ENCODE measurements around the gene PKP1. TPM values are rescaled to one million over a fixed set of nuclear protein-coding genes. Genes with fewer than 3 reads are reported as not detected.

Gene PKP1
- total RNA-seq, 1 donor = not detected

DNA sequence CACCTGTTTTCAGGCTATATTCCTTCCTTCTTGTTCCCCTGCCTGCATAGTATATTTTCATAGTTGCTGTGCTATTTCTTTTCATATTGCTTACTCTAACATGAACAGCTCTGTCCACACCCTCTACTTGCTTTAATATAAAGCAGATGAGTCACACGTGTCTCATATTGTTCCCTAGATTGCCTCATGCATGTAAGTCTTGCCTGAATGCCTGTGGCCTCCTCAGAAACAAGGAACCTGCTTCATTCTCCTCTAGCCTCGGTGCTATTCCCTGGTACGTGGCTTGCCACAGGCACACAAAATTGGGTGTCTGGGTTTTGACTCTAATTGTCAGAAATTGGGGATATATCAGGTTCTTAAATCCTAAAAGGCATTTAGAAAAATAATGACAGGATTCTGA, 16.5 kb upstream of the PKP1 start:
- no peak overlapping the region for H3K4me3 ChIP-seq (ENCODE audit: low read length)
- H3K27me3 ChIP-seq (ENCODE audit: insufficient read depth, low read length) = no peaks in the 10 kb centered on the region
- H3K4me1 ChIP-seq (ENCODE audit: insufficient read depth, low read length) = no peaks in the 10 kb centered on the region
- no peaks in the 10 kb centered on the region for H3K9me3 ChIP-seq (ENCODE audit: low read depth, low read length)

DNA sequence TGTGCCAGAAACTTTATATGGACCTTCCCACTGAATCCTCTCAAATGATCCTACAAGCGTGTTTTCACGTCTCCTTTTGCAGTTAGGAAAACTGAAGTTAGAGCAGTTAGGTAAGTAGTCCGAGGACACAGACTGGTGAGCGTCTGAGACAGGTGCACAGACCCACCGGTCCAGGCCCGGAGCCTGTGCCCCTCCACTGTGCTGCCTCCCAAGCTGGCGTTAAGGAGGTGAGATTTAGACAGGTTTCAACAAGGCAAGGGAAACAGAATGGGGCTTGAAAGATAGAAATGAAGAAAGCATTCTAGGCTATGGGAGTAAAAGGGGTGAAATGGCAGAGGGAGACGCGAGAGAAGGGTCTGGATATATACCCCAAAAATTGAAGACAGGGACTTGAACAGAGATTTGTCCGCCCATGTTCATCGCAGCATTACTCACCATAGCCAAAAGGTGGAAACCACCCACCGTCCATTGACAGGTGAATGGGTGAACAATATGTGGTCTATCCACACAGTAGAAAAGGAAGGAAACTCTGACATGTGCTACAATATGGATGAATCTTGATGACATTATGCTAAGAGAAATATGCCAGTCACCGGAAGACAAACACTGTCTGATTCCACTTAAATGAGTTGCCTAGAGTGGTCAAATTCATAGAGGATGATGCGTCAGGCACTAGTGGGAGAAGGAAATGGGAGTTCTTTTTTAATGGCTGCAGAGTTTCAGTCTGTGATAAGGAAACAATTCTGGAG, 15.7 kb upstream of the PKP1 start:
- no peaks in the 10 kb centered on the region for H3K9me3 ChIP-seq (ENCODE audit: low read depth, low read length)
- no peak overlapping the region for H3K4me3 ChIP-seq (ENCODE audit: low read length)
- H3K27me3 ChIP-seq (ENCODE audit: insufficient read depth, low read length) = no peaks in the 10 kb centered on the region
- no peaks in the 10 kb centered on the region for H3K4me1 ChIP-seq (ENCODE audit: insufficient read depth, low read length)

DNA sequence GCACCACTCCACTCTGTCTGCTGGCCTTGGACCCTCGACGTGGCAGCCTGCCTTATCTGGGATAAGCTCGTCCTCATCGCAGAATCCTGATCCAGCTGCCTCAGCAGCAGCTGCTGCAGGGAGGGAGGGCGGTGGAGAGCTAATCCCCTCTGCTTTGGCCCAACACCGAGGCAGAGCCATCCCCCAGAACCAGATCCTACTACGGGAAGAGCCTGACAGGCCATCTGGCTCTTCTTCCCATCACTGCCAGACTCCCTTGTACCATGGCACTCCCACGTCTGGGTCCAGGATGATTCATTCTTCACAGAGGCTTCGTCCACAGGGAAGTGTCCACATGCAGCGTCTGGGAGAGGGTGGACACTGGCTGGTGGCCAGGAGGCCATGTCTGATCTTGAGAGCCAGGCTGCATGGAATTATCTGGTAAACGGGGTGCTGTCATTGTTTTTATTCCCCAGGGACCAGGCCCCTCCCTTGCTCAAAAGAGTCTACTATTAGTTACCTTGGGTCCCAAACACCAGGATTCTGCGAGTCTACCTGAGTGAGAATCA, 14.6 kb upstream of the PKP1 start:
- H3K27me3 ChIP-seq (ENCODE audit: insufficient read depth, low read length) = no peaks in the 10 kb centered on the region
- no peaks in the 10 kb centered on the region for H3K9me3 ChIP-seq (ENCODE audit: low read depth, low read length)

DNA sequence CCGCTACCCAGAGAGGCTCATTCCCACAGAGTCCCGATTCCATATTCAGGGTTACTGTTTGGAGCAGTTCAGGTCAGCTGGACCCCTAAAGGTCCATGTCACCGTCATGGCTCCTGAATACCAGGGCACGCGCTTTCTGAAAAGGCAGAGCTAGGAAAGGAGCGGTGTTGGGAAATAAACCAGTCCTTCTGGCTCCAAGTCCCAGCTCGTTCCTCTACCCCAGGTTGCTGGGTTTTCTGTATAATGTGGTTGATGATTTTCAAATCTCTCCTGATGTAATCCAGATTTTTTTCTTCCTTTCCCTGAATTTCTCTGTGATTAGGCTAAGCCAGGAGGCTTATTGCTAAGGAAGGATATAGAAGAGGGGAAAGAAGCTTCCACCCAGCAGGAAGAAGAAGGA, 14.0 kb upstream of the PKP1 start:
- H3K27me3 ChIP-seq (ENCODE audit: insufficient read depth, low read length) = no peaks in the 10 kb centered on the region
- H3K9me3 ChIP-seq (ENCODE audit: low read depth, low read length) = no peaks in the 10 kb centered on the region
- H3K4me1 ChIP-seq (ENCODE audit: insufficient read depth, low read length) = no peaks in the 10 kb centered on the region
- H3K4me3 ChIP-seq (ENCODE audit: low read length) = no peak overlapping the region

More for the DNA sequence above, 14.6 kb upstream of the PKP1 start:
- no peaks in the 10 kb centered on the region for H3K4me1 ChIP-seq (ENCODE audit: insufficient read depth, low read length)
- H3K4me3 ChIP-seq (ENCODE audit: low read length) = no peak overlapping the region

DNA sequence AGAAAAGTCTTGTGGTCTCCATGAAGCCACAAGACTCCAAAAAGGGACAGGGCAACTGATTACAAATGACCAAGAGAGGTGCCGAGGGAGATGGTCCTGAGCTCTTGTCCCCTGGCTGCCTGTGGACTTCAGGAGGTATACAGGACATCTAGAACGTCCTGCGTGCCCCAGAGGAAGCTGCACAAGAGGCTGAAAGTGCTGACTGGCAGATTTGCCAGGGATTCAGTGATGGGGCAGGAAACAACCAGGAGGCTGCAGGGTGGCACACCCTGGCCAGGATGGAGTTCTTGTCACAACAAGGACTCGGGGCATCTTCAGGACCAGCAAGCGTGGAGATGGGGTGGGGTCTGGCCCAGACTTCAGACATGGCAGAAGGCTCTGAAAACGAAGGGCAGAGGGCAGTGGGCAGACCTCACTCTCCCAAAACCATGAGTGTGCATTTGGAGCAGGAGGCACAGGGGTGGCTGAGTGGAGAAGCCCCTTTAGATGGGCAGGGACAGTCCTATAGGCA, 13.4 kb upstream of the PKP1 start:
- no peaks in the 10 kb centered on the region for H3K27me3 ChIP-seq (ENCODE audit: insufficient read depth, low read length)
- H3K4me1 ChIP-seq (ENCODE audit: insufficient read depth, low read length) = no peaks in the 10 kb centered on the region
- H3K4me3 ChIP-seq (ENCODE audit: low read length) = no peak overlapping the region
- H3K9me3 ChIP-seq (ENCODE audit: low read depth, low read length) = no peaks in the 10 kb centered on the region

DNA sequence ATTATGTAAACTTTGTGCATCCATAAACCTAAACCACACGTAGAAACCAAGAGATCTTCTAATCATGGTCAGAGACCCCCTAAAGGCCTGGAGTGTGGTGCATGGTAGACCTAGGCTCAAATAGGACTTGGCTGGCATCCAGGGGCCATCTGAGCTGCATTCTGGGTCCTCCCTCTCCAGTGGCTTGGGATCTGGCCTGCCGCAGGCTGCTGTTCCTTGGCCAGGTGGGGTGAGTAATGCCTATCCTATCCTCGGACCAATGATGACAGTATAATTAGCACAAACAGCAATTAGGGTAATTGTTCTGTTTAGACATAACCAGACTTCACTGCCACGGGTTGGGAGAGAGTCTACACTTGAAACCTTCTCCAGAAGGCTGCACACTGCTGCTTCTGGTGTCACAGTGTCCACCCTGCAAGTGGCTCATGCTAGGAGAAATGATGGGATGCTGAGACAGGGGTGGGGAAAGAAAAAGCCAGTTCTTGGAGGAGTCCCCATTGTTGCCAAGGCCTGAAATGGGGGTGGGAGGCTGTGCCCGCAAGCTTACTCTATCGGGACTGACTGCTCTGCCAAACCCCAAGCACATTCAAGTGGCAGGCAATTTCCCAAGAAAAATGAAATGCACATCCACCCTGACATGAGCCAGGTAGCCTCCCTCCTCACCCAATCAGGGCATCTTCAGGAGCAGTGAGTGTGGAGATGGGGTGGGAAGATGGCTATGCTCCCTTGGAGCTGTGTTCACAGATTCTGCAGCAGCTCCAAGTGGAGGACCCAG, 12.5 kb upstream of the PKP1 start:
- Histone ChIP-seq H3K9me3 (ENCODE audit: low read depth, low read length) (no peaks in the 10 kb centered on the region), H3K27me3 (ENCODE audit: insufficient read depth, low read length) (no peaks in the 10 kb centered on the region), H3K4me3 (ENCODE audit: low read length) (no peak overlapping the region), H3K4me1 (ENCODE audit: insufficient read depth, low read length) (no peaks in the 10 kb centered on the region)

DNA sequence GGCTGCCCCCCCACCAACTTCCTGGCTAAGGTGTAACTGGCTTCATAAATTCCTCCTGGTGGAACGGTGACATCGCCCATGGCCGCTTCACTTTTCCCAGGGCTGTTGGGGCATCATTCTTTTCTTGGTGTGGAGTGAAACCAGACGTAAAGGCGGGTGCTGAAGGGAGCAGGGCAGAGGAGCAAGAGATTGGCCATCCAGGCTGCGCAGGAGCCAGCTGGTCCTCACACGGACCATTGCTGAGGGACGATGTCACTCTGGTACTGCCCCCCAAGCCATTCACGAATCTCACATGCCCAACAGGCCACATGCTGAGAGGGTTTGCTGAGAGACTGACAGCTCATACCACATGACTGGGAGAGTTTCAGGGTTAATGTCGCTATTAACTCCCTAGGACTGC, 10.5 kb upstream of the PKP1 start:
- no peaks in the 10 kb centered on the region for H3K9me3 ChIP-seq (ENCODE audit: low read depth, low read length)
- H3K27me3 ChIP-seq (ENCODE audit: insufficient read depth, low read length) = no peaks in the 10 kb centered on the region
- H3K4me1 ChIP-seq (ENCODE audit: insufficient read depth, low read length) = no peaks in the 10 kb centered on the region
- H3K4me3 ChIP-seq (ENCODE audit: low read length) = no peak overlapping the region

DNA sequence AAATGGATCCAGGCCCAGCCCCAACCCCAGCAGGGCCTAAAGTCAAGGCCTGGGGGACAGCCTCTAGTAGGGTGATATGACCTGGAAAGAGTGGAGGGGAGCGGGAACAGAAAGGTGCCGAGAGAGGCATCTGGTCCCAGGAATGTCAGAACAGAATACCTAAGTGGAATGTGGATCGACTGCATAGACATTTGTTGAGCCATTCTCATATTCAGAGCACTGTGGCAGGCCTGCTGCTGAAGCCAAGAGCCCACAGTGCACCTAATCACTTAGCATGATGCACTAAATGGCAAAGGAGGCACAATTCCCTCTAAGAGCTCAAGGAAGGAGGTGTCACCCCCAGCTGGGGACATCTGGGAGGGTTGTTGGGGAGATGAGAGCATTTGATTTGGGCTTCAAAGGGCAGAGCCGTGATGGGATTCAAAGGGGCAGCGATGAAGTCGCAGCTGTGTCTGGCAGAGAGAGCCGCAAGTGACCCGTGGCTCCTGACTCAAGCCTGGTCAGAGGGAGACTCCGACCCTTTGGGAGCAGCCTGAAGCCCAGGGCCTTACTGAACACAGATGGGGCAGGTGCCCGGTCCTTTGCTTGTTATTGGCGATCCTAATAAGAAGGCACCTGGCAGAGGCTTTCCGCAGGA, 8.6 kb upstream of the PKP1 start:
- Histone ChIP-seq H3K9me3 (ENCODE audit: low read depth, low read length) (no peaks in the 10 kb centered on the region), H3K4me1 (ENCODE audit: insufficient read depth, low read length) (no peaks in the 10 kb centered on the region), H3K4me3 (ENCODE audit: low read length) (no peak overlapping the region), H3K27me3 (ENCODE audit: insufficient read depth, low read length) (no peaks in the 10 kb centered on the region)

DNA sequence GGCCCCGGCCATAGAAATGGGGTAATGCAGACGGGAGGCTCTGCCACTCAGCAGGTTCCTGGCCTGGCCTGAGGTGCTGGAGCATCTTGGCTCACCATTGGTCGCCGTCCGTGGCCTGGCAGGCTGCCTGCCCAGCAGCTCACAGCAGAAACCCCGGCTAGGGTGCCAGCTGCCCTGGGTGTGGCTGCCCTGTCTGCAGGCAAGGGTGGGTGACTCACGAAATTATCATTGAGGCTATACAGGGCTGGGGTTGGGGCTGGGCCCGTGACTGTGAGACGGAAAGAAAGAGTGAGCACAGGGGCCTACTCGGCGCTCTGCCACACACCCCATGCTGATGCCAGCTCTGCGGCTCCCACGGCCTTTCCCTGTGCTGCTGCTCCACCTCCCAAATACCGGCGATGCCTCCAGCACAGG, 8.0 kb upstream of the PKP1 start:
- Histone ChIP-seq H3K4me3 (ENCODE audit: low read length) (no peak overlapping the region), H3K9me3 (ENCODE audit: low read depth, low read length) (no peaks in the 10 kb centered on the region), H3K4me1 (ENCODE audit: insufficient read depth, low read length) (no peaks in the 10 kb centered on the region), H3K27me3 (ENCODE audit: insufficient read depth, low read length) (peaks cover under 1% of the 10 kb centered on the region)

DNA sequence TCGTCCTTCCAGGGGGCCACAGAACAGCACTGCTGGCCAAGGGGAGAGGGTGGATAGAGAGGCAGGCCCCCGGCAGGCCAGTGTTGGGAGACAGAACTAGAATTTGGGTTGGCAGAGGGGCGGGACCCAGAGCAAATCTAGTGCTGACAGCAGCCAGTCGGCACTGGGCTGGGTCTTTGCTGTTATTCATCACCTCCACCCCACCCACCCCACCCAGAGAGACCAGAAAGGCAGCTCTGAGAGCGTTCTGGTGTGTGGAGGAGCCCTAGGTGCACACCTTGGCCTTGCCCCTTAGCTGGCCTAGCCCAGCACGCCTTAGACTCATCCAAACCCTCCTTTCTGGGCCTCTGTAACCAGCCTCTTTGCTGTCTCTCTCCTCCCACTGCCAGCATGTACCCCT, 6.4 kb upstream of the PKP1 start:
- peaks cover 12% of the 10 kb centered on the region for H3K27me3 ChIP-seq (ENCODE audit: insufficient read depth, low read length)
- H3K9me3 ChIP-seq (ENCODE audit: low read depth, low read length) = no peaks in the 10 kb centered on the region
- H3K4me1 ChIP-seq (ENCODE audit: insufficient read depth, low read length) = no peaks in the 10 kb centered on the region
- H3K4me3 ChIP-seq (ENCODE audit: low read length) = no peak overlapping the region

DNA sequence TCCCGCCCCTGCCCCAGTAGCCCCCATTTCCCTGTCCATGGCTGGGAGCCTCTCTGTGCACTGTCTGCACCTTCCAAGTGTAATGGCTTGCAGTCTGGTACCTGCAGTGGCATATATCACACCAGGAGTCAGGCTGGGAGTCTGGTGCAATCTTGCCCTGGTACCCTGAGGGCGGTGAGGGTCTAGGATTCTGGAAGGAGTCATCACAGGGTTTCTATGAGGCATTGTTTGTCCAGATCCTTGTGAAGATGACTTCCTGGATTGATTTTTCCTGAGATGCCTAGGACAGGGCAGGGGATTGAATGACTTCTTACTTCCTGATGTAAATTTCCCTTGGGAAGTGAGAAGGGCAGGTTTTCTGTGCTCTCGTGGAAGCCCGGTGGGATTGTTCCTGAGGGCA, 5.9 kb upstream of the PKP1 start:
- Histone ChIP-seq H3K9me3 (ENCODE audit: low read depth, low read length) (no peaks in the 10 kb centered on the region), H3K4me1 (ENCODE audit: insufficient read depth, low read length) (no peaks in the 10 kb centered on the region), H3K27me3 (ENCODE audit: insufficient read depth, low read length) (peaks cover 18% of the 10 kb centered on the region), H3K4me3 (ENCODE audit: low read length) (no peak overlapping the region)

DNA sequence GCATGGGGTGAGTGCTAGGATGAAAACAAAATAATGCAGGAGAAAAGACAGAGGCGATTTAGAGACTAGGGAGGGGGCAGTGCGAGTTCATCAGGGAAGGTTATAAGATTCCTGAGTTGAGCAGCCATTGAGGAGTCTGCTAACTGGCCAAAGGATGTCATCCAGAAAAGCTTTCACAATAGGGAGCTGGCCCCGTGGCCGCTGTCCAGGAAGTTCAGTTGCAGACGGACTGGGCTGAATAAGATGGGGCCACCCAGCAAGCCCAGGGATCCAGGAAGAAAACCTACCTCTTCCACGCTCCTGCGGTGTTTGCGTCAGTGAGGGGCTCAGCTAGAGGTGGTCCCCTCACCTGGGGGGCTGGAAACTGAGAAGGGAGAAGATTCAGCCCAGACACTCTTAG, 4.0 kb upstream of the PKP1 start:
- Histone ChIP-seq H3K27me3 (ENCODE audit: insufficient read depth, low read length) (peaks cover 35% of the 10 kb centered on the region), H3K9me3 (ENCODE audit: low read depth, low read length) (no peaks in the 10 kb centered on the region), H3K4me1 (ENCODE audit: insufficient read depth, low read length) (no peaks in the 10 kb centered on the region), H3K4me3 (ENCODE audit: low read length) (no peak overlapping the region)

DNA sequence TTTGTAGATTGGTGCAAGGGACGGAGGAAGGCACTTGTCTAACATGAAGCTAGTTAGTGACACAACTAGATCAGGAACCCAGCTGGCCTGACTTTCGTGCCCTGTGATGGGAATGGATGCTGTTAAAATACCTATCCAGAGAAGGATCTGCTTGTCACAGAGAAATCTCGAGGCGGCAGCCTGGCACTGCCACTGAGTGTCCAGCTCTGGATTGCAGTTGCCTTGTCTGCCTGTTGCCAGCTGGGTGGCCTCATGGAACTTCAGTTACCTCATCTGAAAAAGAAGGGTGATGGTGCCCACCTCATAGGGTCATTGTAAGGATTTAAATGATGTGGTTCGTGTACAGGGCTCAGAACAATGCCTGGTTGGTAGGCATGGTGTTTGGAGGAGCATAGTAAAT, 2.4 kb upstream of the PKP1 start:
- Histone ChIP-seq H3K4me1 (ENCODE audit: insufficient read depth, low read length) (no peaks in the 10 kb centered on the region), H3K4me3 (ENCODE audit: low read length) (no peak overlapping the region), H3K27me3 (ENCODE audit: insufficient read depth, low read length) (peaks cover 36% of the 10 kb centered on the region), H3K9me3 (ENCODE audit: low read depth, low read length) (no peaks in the 10 kb centered on the region)

DNA sequence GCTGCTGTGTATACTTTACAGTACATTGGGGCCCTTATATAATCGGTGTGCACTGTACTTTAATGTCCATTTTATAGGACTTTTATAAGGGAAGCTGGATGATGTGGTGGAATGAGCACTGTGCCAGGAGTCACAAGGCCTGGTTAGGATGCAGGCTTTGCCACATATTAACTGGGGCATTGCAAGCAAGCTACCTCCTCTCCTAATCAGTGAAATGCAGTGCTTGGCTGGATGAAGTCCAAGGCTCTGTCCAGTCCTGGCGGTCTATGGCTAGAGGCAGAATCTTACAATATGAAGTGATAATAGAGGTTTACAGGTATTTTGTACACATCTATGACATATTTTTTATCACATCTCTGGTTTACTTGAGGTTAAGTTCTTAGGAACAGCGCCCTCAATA, 1.7 kb upstream of the PKP1 start:
- no peaks in the 10 kb centered on the region for H3K4me1 ChIP-seq (ENCODE audit: insufficient read depth, low read length)
- peaks cover 36% of the 10 kb centered on the region for H3K27me3 ChIP-seq (ENCODE audit: insufficient read depth, low read length)
- no peak overlapping the region for H3K4me3 ChIP-seq (ENCODE audit: low read length)
- no peaks in the 10 kb centered on the region for H3K9me3 ChIP-seq (ENCODE audit: low read depth, low read length)

DNA sequence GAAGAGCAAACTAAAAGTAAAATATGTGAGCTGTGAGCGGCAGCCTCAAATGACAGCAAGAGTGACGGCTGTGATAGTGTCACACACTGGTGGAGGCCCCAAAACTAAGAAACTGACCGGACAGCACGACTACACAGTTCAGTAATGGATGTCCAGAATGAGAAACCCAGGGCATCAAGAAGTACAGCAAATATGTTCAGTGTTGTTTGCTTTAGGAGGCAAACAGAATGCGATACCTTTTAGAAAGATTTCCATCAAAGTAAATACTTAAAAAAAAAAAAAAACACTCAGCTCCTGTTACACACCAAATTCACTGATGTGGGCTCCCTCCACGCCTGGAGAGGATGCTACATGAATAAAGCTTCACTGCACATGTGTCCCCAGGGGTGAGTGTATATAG, 1.1 kb upstream of the PKP1 start:
- Histone ChIP-seq H3K27me3 (ENCODE audit: insufficient read depth, low read length) (peaks cover 36% of the 10 kb centered on the region), H3K4me1 (ENCODE audit: insufficient read depth, low read length) (no peaks in the 10 kb centered on the region), H3K9me3 (ENCODE audit: low read depth, low read length) (no peaks in the 10 kb centered on the region), H3K4me3 (ENCODE audit: low read length) (no peak overlapping the region)

All from mononuclear cell (primary cell).